NCI-H128 (cell line): ENCODE results near the gene KCNJ14.

ENCODE experiments used
- DNase-seq: peaks from one replicate; lab custom pipeline; 2025; ENCODE audit not compliant: unreplicated experiment; lab: John Stamatoyannopoulos, UW

Gene KCNJ14

DNA sequence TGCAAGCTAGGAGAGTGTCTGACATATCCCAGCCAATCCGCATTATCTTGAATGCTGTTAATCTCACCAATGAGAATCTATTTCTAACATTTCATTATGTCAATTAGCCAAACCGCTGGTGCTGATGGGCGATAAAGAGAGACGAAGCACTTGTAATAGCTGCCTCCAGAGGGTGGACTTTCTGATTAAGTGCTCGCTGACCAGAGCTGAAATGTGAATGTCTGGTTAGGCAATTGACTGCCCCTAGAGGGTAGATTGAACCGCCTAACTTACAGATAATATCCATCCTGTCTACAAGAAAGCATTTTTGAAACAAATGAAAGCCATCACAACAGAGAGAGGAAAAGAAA, 10.1 kb upstream of the KCNJ14 start:
- peak; percentile 77 for DNase-seq

DNA sequence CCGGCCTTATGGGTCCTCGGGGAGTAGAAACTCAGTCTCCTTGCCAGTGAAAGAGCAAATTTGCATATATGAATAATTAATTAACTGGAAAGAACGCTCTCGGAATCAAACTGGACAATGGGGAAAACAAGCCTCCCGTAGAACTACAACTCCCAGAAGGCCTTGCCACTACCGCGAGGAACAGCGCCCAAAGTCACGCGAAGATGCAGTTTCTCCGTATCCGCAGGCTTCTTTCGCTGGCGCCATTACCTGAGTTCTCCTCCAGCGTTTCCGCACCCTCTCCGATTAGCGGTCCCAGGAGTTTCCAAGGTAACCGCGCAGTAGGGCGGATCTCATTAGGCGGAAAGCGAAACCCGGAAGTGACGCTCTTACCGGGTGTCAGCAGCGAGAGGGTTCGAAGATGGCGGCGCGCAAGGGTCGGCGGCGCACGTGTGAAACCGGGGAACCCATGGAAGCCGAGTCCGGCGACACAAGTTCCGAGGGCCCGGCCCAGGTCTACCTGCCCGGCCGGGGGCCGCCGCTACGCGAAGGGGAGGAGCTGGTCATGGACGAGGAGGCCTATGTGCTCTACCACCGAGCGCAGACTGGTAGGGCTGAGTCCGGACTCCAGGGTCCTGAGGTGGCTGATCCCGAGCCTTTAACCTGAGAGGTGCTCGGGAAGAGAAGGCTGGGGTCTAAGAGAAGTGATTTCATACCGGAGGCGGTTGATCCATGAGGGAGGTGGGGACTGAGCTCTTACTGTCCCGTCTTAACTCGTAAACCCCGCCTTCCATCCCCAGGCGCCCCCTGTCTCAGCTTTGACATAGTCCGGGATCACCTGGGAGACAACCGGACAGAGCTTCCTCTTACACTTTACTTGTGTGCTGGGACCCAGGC, 9.5 kb upstream of the KCNJ14 start, which contains the start of gene GRWD1:
TSS of gene GRWD1 (plus strand) at position 378 of the 876 bp plus-strand sequence. CDS start at position 401, 23 bp downstream.
- peak; percentile 91 for DNase-seq

DNA sequence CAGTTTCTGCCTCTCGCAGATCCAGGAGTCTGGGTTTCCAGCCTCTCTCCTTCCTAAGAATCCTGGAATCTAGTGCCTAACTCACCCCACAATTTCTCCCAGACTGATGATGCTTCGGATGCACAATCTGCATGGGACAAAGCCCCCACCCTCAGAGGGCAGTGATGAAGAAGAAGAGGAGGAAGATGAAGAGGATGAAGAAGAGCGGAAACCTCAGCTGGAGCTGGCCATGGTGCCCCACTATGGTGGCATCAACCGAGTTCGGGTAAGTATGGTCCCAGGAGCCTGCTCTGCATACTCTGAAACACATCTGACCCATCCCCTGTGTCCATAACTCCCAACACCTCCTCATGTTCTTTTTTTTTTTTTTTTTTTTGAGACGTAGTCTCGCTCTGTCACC, 8.8 kb upstream of the KCNJ14 start:
- DNase-seq: no peak

GRCh38 chr19:48448563-48448962, 6.8 kb upstream of the KCNJ14 start:
- DNase-seq: no peak

- DNase-seq: no peak
Observed at GRCh38 chr19:48450441-48450840, 4.9 kb upstream of the KCNJ14 start.

DNA sequence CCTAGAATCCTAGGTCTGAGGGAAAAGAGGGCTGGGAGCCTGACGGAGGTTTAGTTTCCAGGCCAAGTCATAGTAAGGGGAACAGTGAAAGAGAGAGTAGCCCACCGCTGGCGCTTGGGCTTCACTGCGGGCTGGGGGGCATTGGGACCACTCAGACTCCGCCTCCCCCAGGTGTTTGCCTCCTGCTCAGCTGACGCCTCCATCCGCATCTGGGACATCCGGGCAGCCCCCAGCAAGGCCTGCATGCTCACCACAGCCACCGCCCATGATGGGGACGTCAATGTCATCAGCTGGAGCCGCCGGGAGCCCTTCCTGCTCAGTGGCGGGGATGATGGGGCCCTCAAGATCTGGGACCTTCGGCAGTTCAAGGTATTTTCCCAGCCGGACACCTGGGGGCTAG, 4.5 kb upstream of the KCNJ14 start:
- no peak for DNase-seq

DNA sequence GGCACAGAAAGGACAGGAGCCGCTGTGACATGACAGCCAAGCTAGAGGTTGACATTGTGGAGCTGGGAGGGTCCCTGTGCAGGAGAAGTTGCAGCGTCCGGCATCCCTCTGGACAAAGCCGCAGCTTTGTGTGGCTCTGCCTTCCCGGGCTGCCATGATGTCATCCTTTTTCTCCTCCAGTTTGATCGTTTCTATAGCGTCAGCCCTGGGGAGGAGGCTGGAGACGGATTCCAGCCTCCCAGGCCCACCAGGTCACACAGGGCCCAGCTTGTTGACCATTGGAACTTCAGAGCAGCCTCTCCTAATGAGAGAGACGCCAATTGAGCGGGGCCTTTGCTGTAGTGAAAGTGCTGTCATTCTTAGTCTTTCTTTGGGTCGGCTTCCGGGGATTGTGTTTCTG, 3.8 kb upstream of the KCNJ14 start:
- DNase-seq: no peak

GRCh38 chr19:48452289-48453190, 2.8 kb upstream of the KCNJ14 start:
- no peak for DNase-seq

DNA sequence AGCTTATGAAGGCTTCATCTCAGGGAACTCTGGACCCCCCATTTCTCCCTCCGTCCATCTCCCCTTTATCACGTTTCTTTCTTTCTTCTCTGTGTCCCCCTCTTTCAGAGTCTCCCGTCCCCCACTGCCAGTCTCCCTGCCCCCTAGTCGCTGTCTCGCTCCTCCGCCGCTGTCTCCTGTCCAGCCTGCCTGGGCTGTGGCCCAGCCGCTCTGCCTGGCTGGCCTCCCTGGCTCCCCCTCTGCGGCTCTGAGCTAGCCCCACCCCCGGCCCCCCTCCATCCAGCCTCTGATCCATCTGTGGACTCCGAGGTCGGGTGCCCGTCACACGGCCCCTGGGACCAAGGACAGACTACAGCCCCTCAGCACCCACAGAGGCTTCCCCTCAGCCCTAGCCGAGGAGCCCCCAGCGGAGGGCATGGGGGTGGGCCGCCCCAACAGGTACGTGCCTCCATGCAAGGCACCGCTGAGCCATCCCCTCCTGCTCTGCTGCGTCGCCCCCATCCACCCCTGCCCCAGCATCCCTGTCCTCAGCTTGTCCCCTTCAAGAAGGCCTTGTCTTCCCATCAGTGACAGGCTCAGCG, 1.1 kb upstream of the KCNJ14 start:
- no peak for DNase-seq

DNA sequence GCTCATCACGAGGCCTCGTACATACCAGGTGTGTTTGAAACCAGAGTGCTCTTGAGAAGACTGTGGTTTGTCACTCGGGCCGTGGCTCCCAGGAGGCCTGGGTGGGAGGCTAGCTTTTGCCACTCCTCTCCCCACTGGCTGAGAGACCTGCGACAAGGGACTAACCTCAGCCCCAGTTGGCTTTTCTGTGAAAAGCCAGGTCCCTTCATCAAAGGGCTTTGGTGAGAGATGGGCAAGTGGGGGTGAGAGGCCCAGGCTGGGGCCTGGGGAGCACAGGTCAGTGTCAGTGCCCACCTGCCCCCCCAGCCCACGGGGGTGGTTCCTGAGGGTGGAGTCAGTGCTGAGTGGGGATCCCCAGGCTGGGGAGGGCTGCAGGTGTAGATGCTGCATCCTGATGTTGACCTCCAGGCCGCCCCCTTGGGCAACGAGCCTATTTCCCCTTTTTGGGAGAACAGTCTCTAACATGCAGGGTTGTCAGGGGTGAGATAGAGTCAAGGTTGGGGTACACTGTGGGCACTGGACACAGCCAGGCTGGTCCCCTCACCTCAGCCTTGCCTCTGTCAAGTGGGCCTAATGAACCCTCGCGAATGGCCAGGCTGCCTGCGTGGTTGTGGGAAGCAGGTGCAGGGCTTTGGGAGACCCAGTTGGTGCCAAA, 661 bp downstream of the KCNJ14 start:
- no peak for DNase-seq

DNA sequence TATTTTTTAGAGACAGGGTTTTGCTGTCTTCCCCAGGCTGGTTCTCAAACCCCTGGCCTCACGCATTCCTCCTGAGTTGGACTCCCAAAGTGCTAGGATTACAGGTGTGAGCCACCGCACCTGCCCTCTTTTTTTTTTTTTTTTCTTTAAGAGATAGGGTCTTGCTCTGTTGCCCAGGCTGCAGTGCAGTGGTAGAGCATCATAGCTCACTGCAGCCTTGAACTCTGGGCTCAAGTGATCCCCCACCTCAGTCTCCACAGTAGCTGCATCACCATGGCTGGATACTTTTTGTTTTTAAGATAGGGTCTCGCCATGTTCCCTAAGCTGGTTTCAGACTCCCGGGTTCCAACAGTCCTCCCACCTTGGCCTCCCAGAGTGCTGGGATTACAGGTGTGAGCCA, 1.5 kb downstream of the KCNJ14 start:
- DNase-seq: no peak

GRCh38 chr19:48458016-48458415, 2.6 kb downstream of the KCNJ14 start:
- DNase-seq: no peak

GRCh38 chr19:48461651-48461981, 6.2 kb downstream of the KCNJ14 start:
- no peak for DNase-seq

- DNase-seq: no peak
Observed at GRCh38 chr19:48461982-48462655, 6.7 kb downstream of the KCNJ14 start.

DNA sequence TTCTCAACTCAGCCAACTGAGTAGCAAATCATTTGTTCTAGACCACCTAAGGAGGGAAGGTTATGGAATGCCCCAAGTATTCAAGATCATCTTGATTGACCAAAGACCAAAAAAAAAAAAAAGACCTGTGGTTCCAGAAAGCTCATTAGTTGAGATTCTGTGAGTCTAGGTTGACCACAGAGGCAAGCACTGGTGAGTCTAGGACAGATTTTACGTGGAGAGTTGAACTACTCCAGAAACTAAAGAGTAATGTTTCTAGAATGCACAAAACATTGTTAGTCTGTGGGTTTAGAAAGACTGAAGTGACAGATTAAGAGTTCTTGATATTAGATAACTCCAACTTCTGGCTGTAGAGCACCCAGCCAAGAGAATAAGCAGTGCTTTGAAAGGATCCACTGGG, 9.8 kb downstream of the KCNJ14 start:
- no peak for DNase-seq

GRCh38 chr19:48466561-48467325, 11.4 kb downstream of the KCNJ14 start:
- no peak for DNase-seq

DNA sequence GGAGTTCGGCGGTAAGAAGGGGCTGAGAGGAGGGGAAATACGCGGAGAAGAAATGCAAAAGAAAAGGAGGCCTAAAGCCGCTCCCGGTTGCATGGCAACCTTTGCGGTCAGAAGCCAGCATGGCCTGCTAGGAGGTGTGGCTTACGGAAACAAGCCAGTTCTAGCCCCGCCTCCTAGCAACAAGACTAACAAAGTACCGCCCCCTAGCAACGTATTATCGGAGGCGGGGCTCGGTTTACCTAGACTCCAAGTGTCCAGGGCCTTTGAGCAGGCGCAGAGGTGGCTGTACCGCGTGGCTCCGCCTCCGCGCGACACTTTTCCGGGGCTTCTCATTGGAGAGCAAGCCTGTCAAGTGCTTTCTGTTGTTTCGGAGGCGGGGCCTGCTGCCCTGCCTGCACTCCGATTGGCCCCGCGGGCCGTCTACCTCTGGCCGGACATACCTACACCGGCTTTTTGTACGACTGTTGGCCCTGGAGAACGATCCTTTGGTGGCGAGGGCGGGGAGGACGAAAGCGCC, 13.5 kb downstream of the KCNJ14 start:
- peak; percentile 100 for DNase-seq

- DNase-seq: no peak
Observed at GRCh38 chr19:48469289-48469881, 14.0 kb downstream of the KCNJ14 start, which contains the start of gene CYTH2. Gene CYTH2, plus strand, starts transcription at chr19:48469369. Its CDS starts 139 bp downstream, at chr19:48469508.
